ENCODE measurements around the gene SPRYD3.

Gene SPRYD3

DNA sequence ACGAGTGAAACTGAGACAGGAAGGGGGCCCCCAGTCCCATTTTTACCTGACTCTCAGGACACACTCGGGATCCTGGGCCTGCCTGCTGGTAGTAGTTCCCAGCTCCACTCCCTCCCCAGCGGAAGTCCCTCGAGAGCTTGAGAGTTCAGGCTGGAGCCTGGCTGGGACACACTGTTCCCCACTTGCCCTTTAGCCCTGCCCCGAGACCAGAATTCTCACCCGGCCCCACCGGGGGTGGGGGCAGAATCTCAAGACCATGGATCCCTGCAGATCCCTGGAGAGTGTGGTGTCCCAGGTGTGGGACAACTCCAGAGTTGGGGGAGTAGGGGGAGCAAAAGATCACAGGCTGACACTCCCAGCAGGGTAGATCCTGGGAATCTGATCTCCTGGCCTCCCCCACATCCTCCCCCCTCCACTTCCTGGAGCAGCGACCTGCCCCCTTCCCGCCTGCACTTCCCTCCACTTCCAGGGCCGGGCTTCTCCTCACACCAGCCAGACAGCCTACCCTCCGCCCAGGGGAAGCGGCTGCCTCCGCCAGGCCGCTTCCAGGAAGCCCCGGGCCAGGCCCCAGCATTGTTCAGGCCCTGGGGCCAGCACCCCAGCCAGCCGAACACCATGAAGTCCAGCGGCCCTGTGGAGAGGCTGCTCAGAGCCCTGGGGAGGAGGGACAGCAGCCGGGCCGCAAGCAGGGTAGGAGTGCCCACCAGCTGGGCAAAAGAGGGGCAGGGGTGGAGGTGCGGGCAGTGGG, 29.4 kb downstream of the SPRYD3 start, which contains the start of gene TNS2 (continued):
- TF ChIP-seq, protein P1, sequence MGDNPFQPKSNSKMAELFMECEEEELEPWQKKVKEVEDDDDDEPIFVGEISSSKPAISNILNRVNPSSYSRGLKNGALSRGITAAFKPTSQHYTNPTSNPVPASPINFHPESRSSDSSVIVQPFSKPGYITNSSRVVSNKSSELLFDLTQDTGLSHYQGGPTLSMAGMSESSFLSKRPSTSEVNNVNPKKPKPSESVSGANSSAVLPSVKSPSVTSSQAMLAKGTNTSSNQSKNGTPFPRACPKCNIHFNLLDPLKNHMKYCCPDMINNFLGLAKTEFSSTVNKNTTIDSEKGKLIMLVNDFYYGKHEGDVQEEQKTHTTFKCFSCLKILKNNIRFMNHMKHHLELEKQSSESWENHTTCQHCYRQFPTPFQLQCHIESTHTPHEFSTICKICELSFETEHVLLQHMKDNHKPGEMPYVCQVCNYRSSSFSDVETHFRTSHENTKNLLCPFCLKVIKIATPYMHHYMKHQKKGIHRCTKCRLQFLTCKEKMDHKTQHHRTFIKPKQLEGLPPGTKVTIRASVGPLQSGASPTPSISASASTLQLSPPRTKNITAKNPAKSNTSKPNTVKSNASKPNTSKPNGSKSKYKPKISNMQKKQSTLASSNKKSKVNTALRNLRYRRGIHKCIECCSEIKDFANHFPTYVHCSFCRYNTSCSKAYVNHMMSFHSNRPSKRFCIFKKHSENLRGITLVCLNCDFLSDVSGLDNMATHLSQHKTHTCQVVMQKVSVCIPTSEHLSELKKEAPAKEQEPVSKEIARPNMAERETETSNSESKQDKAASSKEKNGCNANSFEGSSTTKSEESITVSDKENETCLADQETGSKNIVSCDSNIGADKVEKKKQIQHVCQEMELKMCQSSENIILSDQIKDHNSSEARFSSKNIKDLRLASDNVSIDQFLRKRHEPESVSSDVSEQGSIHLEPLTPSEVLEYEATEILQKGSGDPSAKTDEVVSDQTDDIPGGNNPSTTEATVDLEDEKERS (tag by site-specific recombination; IDR thresholded peaks at IDR 0.05), result no peak
- no peak for TF ChIP-seq ZNF529 (tag by site-specific recombination; IDR thresholded peaks at IDR 0.05; ENCODE audit: insufficient replicate concordance)
- no peak for TF ChIP-seq ZNF544 (tag by site-specific recombination; IDR thresholded peaks at IDR 0.05)
- no peak for TF ChIP-seq ZNF404 (tag by site-specific recombination; IDR thresholded peaks at IDR 0.05)
- TF ChIP-seq ZNF140 (tag by site-specific recombination; IDR thresholded peaks at IDR 0.05), result no peak
- 0 out of 2 replicates have a peak, but pooled peaks have one; percentile 10 for TF ChIP-seq BCL11B (tag by site-specific recombination; IDR thresholded peaks at IDR 0.05; ENCODE audit: low read depth)
- peak; percentile 80 for TF ChIP-seq ZFP69B (tag by site-specific recombination; IDR thresholded peaks at IDR 0.05)
- TF ChIP-seq ZNF155 (tag by site-specific recombination; IDR thresholded peaks at IDR 0.05), result no peak
- no peak for TF ChIP-seq ZNF223 (tag by site-specific recombination; IDR thresholded peaks at IDR 0.05)
- TF ChIP-seq BCL11A (tag by site-specific recombination; IDR thresholded peaks at IDR 0.05; ENCODE audit: low read depth), result no peak; the same call in 1 of the 2 replicates
- TF ChIP-seq SCRT1 (tag by site-specific recombination; IDR thresholded peaks at IDR 0.05; ENCODE audit: borderline replicate concordance), result no peak
- no peak for TF ChIP-seq ZNF701 (tag by site-specific recombination; IDR thresholded peaks at IDR 0.05)
- no peak for TF ChIP-seq ZNF248 (tag by site-specific recombination; IDR thresholded peaks at IDR 0.05)
- peak; percentile 46; the same call in 1 of the 2 replicates for TF ChIP-seq KLF10 (tag by site-specific recombination; IDR thresholded peaks at IDR 0.05)
- peak; percentile 9 for TF ChIP-seq ZBTB8A (tag by site-specific recombination; IDR thresholded peaks at IDR 0.05)
- TF ChIP-seq GLIS1 (tag by site-specific recombination; IDR thresholded peaks at IDR 0.05), result peak; percentile 51
- no peak for TF ChIP-seq ZNF510 (tag by site-specific recombination; IDR thresholded peaks at IDR 0.05; ENCODE audit: insufficient replicate concordance)
- peak; percentile 60 for TF ChIP-seq ZXDB (tag by site-specific recombination; IDR thresholded peaks at IDR 0.05)
- no peak for TF ChIP-seq ZNF830 (tag by site-specific recombination; IDR thresholded peaks at IDR 0.05; ENCODE audit: low read depth)
- TF ChIP-seq, protein P2, sequence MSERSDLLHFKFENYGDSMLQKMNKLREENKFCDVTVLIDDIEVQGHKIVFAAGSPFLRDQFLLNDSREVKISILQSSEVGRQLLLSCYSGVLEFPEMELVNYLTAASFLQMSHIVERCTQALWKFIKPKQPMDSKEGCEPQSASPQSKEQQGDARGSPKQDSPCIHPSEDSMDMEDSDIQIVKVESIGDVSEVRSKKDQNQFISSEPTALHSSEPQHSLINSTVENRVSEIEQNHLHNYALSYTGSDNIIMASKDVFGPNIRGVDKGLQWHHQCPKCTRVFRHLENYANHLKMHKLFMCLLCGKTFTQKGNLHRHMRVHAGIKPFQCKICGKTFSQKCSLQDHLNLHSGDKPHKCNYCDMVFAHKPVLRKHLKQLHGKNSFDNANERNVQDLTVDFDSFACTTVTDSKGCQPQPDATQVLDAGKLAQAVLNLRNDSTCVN (tag by site-specific recombination; optimal IDR thresholded peaks at IDR 0.05), result peak; percentile 25
- no peak for TF ChIP-seq ZNF670 (tag by site-specific recombination; IDR thresholded peaks at IDR 0.05; ENCODE audit: low read depth)
- peak; percentile 92 for TF ChIP-seq WT1 (tag by site-specific recombination; IDR thresholded peaks at IDR 0.05)
- TF ChIP-seq ZNF202 (tag by site-specific recombination; IDR thresholded peaks at IDR 0.05; ENCODE audit: borderline replicate concordance), result no peak
- TF ChIP-seq, protein P3, sequence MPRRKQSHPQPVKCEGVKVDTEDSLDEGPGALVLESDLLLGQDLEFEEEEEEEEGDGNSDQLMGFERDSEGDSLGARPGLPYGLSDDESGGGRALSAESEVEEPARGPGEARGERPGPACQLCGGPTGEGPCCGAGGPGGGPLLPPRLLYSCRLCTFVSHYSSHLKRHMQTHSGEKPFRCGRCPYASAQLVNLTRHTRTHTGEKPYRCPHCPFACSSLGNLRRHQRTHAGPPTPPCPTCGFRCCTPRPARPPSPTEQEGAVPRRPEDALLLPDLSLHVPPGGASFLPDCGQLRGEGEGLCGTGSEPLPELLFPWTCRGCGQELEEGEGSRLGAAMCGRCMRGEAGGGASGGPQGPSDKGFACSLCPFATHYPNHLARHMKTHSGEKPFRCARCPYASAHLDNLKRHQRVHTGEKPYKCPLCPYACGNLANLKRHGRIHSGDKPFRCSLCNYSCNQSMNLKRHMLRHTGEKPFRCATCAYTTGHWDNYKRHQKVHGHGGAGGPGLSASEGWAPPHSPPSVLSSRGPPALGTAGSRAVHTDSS (tag by site-specific recombination; IDR thresholded peaks at IDR 0.05), result no peak
- no peak for TF ChIP-seq ZNF121 (tag by site-specific recombination; IDR thresholded peaks at IDR 0.05)
- TF ChIP-seq ZNF561 (tag by site-specific recombination; IDR thresholded peaks at IDR 0.05; ENCODE audit: borderline replicate concordance), result no peak
- TF ChIP-seq MYNN (tag by site-specific recombination; IDR thresholded peaks at IDR 0.05; ENCODE audit: borderline replicate concordance), result 0 out of 2 replicates have a peak, but pooled peaks have one; percentile 10
- TF ChIP-seq ZNF843 (tag by site-specific recombination; IDR thresholded peaks at IDR 0.05), result no peak
- TF ChIP-seq, protein P4, sequence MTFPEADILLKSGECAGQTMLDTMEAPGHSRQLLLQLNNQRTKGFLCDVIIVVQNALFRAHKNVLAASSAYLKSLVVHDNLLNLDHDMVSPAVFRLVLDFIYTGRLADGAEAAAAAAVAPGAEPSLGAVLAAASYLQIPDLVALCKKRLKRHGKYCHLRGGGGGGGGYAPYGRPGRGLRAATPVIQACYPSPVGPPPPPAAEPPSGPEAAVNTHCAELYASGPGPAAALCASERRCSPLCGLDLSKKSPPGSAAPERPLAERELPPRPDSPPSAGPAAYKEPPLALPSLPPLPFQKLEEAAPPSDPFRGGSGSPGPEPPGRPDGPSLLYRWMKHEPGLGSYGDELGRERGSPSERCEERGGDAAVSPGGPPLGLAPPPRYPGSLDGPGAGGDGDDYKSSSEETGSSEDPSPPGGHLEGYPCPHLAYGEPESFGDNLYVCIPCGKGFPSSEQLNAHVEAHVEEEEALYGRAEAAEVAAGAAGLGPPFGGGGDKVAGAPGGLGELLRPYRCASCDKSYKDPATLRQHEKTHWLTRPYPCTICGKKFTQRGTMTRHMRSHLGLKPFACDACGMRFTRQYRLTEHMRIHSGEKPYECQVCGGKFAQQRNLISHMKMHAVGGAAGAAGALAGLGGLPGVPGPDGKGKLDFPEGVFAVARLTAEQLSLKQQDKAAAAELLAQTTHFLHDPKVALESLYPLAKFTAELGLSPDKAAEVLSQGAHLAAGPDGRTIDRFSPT (tag by site-specific recombination; IDR thresholded peaks at IDR 0.05), result peak; percentile 23; the same call in 1 of the 2 replicates
- TF ChIP-seq ZEB2 (tag by site-specific recombination; IDR thresholded peaks at IDR 0.05), result peak; percentile 78
- peak; percentile 86 for TF ChIP-seq SP3 (tag by site-specific recombination; IDR thresholded peaks at IDR 0.05)
- TF ChIP-seq, protein P5, sequence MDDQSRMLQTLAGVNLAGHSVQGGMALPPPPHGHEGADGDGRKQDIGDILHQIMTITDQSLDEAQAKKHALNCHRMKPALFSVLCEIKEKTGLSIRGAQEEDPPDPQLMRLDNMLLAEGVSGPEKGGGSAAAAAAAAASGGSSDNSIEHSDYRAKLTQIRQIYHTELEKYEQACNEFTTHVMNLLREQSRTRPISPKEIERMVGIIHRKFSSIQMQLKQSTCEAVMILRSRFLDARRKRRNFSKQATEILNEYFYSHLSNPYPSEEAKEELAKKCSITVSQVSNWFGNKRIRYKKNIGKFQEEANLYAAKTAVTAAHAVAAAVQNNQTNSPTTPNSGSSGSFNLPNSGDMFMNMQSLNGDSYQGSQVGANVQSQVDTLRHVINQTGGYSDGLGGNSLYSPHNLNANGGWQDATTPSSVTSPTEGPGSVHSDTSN (CRISPR knock-in tag; IDR thresholded peaks at IDR 0.05), result no peak
